ENCODE measurements around the gene ARHGAP26.

The ARHGAP26 gene

GRCh38 chr5:143217065-143217803 is 447.1 kb downstream of the ARHGAP26 start:
- peak in 1 of 2 donors; percentile 46 for DNase-seq

GRCh38 chr5:143217804-143218160 is 447.6 kb downstream of the ARHGAP26 start:
- DNase-seq, result no peak

GRCh38 chr5:143218517-143219170 is 448.5 kb downstream of the ARHGAP26 start:
- no peak for DNase-seq

- no peak for DNase-seq
These were observed 449.5 kb downstream of the ARHGAP26 start for GRCh38 chr5:143219696-143220095.

- DNase-seq, result no peak
These were observed 450.6 kb downstream of the ARHGAP26 start for GRCh38 chr5:143220748-143221251.

GRCh38 chr5:143222287-143223231 is 452.4 kb downstream of the ARHGAP26 start:
- peak; percentile 71 to 80 for DNase-seq

- no peak for DNase-seq
These were observed 454.5 kb downstream of the ARHGAP26 start for GRCh38 chr5:143224672-143225071.

GRCh38 chr5:143225511-143225910 is 455.3 kb downstream of the ARHGAP26 start:
- DNase-seq, result no peak

GRCh38 chr5:143226361-143226760 is 456.2 kb downstream of the ARHGAP26 start:
- DNase-seq, result no peak

- DNase-seq, result no peak
These were observed 456.7 kb downstream of the ARHGAP26 start for GRCh38 chr5:143226872-143227271.

- no peak for DNase-seq
These were observed 457.1 kb downstream of the ARHGAP26 start for GRCh38 chr5:143227301-143227700.

- DNase-seq, result peak in 1 of 2 donors; percentile 21
These were observed 458.6 kb downstream of the ARHGAP26 start for GRCh38 chr5:143228597-143229293.

- peak in 1 of 2 donors; percentile 33 for DNase-seq
These were observed 459.3 kb downstream of the ARHGAP26 start for GRCh38 chr5:143229426-143229895.

GRCh38 chr5:143229896-143230675 is 459.9 kb downstream of the ARHGAP26 start:
- DNase-seq, result peak; percentile 30 to 52

- no peak for DNase-seq
These were observed 460.5 kb downstream of the ARHGAP26 start for GRCh38 chr5:143230676-143230996.

GRCh38 chr5:143231416-143231815 is 461.2 kb downstream of the ARHGAP26 start:
- DNase-seq, result no peak

- no peak for DNase-seq
These were observed 462.0 kb downstream of the ARHGAP26 start for GRCh38 chr5:143231973-143232812.

GRCh38 chr5:143233031-143233430 is 462.9 kb downstream of the ARHGAP26 start:
- DNase-seq, result no peak

GRCh38 chr5:143234162-143234842 is 464.1 kb downstream of the ARHGAP26 start:
- DNase-seq, result no peak

- DNase-seq, result no peak
These were observed 465.2 kb downstream of the ARHGAP26 start for GRCh38 chr5:143235423-143235822.

Measured in CD4-positive, alpha-beta T cell treated with Interleukin-4 for 1 hour (primary cell).